Omental fat pad (tissue), 4 donors: Measurements from ENCODE around the gene HSF4. TPM values are rescaled to one million over a fixed set of nuclear protein-coding genes. Genes with fewer than 3 reads are reported as not detected.
A peak's percentile ranks its signal among the peaks of the same experiment; 100 is the strongest.

Experiments used
- ATAC-seq: fragments of 150-250 bp; one replicate; pipeline ENCODE4 v1.9.1; 2016; ENCODE audit warnings: mild to moderate bottlenecking, moderate library complexity; ENCODE audit not compliant: low FRiP score
- DNase-seq: peaks from one replicate; pipeline ENCODE4 v3.0.0-alpha.2; 2019; ENCODE audit warnings: low spot score
- total RNA-seq, 4 donors: library from RNA; depleted of rRNA; stranded (reverse); fragments of >200 nt; gene quantifications; one replicate each; pipeline ENCODE4 v1.1.0, GENCODE V29; 2016
- TF ChIP-seq, protein P1 (sequence below), 3 donors: fragments of 450-650 bp; IDR thresholded peaks; one replicate each; pipeline ENCODE4 v1.5.1; 2016 to 2017; ENCODE audit warnings: antibody characterized with exemption in 3 of 3, mild to moderate bottlenecking in 3 of 3, moderate library complexity in 2 of 3

Gene HSF4
- total RNA-seq, 4 donors from 2014 or later: 21.2 to 77.2 (median 35.8) TPM

DNA sequence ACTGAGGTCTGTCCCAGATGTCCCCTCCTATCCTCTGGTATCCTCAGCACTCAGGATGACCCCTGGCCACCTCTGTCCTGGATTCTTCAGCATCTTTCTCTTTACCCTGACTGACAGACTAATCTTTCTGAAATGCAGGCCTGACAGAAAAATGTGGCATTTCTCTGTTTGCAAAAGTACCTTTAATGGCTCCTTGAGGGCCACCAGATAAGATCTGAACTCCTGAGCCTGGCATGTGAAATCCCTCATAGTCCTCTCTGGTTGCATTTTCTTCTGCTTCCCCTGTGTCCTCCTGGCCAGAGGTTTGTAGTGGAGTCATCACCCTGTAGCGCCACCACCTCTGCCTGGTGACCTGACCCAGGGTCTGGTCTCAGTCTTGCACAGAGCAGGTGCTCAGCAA is 32.3 kb downstream of the HSF4 start:
- no peak for DNase-seq
- TF ChIP-seq, protein P1, sequence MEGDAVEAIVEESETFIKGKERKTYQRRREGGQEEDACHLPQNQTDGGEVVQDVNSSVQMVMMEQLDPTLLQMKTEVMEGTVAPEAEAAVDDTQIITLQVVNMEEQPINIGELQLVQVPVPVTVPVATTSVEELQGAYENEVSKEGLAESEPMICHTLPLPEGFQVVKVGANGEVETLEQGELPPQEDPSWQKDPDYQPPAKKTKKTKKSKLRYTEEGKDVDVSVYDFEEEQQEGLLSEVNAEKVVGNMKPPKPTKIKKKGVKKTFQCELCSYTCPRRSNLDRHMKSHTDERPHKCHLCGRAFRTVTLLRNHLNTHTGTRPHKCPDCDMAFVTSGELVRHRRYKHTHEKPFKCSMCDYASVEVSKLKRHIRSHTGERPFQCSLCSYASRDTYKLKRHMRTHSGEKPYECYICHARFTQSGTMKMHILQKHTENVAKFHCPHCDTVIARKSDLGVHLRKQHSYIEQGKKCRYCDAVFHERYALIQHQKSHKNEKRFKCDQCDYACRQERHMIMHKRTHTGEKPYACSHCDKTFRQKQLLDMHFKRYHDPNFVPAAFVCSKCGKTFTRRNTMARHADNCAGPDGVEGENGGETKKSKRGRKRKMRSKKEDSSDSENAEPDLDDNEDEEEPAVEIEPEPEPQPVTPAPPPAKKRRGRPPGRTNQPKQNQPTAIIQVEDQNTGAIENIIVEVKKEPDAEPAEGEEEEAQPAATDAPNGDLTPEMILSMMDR (IDR thresholded peaks at IDR 0.05): no peak
- no peak for ATAC-seq

GRCh38 chr16:67197704-67198103 is 33.2 kb downstream of the HSF4 start:
- ATAC-seq (no peak), DNase-seq (no peak)
- TF ChIP-seq, protein P1 (IDR thresholded peaks at IDR 0.05): no peak

GRCh38 chr16:67198238-67198734 is 33.7 kb downstream of the HSF4 start:
- DNase-seq: no peak
- TF ChIP-seq, protein P1 (IDR thresholded peaks at IDR 0.05): no peak
- no peak for ATAC-seq

DNA sequence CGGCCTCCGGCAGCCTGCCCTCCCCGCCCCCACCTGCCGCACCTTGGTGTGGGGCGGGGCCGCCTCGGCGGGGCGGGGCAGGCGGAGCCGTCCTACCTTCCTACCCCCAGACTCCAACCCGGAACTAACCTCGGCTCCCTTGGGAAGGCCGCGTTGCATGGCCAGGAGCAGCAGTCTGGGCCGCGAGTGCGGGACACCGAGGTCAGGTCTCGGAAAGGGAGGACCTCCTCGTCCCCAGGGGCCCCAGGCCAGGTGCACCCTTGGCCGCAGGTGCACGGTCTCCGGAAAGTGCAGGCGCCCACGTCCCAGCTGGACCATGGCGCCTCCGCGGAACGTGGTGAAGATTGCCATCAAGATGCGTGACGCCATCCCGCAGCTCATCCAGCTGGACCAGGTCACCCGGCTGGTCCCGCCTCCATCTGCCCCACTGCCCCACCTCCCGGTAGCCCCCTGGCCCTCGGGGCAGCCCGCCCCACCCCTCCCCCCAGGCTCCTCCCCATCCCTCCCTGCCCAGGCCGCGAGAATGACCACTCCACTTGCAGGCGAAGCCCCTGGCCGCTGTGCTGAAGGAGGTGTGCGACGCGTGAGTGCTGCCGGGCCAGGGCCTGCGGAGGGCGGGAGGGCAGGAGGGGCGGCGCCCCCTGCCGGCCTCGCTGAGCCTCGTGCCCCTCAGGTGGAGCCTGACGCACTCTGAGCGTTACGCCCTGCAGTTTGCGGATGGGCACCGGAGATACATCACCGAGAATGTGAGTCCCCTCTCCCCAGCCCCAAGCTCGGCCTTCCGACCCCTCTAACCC is 34.7 kb downstream of the HSF4 start, which contains the start of gene ELMO3:
TSS of gene ELMO3 (plus strand) at position 121 of the 797 bp plus-strand sequence. CDS start at position 317, 196 bp downstream.
- TF ChIP-seq, protein P1 (IDR thresholded peaks at IDR 0.05): no peak
- DNase-seq (no peak), ATAC-seq (peak; percentile 42)

DNA sequence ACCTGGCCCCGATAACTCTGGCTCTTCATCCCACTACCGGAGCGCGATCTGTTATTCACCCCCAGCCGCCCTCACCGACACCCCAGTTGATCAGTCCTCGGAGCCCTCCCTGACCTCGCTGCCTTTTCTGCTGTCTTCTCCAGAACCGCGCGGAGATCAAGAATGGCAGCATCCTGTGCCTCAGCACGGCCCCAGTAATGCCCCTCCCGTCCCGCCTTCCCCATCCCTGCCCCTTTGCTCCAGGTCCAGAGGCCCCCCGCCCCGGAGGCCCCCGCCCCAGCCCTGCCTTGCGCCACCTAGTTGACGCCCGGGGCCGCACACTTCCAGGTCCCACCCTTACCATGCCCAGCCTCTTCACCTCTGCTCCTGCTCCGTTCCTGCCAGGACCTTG is 35.3 kb downstream of the HSF4 start:
- DNase-seq (no peak), ATAC-seq (no peak)
- TF ChIP-seq, protein P1 (IDR thresholded peaks at IDR 0.05): no peak

- ATAC-seq (no peak), DNase-seq (no peak)
- TF ChIP-seq, protein P1 (IDR thresholded peaks at IDR 0.05): no peak
These were observed 35.9 kb downstream of the HSF4 start for GRCh38 chr16:67200491-67200890.
